ENCODE measurements around the gene CTSD. TPM values are rescaled to one million over a fixed set of nuclear protein-coding genes. Genes with fewer than 3 reads are reported as not detected.
A peak's percentile ranks its signal among the peaks of the same experiment; 100 is the strongest.

The CTSD gene
- total and polyA plus RNA-seq, 2 of the 8 experiments (the other 6 are each of a cell fraction or from before 2014, with no cell fraction given): 169 to 173 TPM

DNA sequence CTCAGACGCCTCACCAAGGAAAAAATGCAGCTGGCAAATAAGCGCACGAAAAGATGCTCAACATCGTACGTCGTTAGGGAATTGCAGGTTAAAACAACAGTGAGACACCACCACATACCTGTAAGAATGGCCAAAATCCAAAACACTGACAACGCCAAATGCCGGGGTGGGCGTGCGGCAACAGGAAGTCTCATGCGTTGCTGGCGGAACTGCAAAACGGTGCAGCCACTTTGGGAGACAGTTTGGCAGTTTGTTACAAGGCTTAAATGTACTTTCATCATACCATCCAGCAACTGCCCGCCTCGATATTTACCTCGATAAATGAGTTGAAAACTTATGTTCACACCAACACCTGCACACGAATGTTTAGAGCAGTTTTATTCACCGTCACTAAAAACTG, 7.5 kb upstream of the CTSD start:
- Histone ChIP-seq H4K91ac (replicated peaks; ENCODE audit: insufficient read length, low read length) (no peak overlapping the region), H3K36me3 (ENCODE audit: control insufficient read depth in 2 of 4, insufficient read depth in 4 of 4, low read length in 3 of 4) (no peaks in the 10 kb centered on the region), H3K9me3 (ENCODE audit: insufficient read depth in 2 of 2, low read depth in 1 of 2, low read length in 1 of 2) (no peaks in the 10 kb centered on the region), H4K20me1 (replicated peaks in 1 of 2; ENCODE audit: control insufficient read depth in 1 of 2, insufficient read depth in 2 of 2, low read length in 2 of 2) (no peaks in the 10 kb centered on the region), H2AK5ac (ENCODE audit: low read depth, low read length) (no peak overlapping the region), H2BK120ac (replicated peaks; ENCODE audit: low read depth, low read length) (no peak overlapping the region), H4K8ac (ENCODE audit: extremely low read depth, insufficient read depth, low read length) (no peak overlapping the region), H2BK12ac (ENCODE audit: low read depth, low read length) (0 out of 2 replicates have a peak overlapping the region, but pooled peaks have one; percentile 42), H3K4me1 (replicated peaks in 1 of 4; ENCODE audit: control insufficient read depth in 3 of 4, insufficient read depth in 4 of 4, low read length in 3 of 4) (peaks cover 5 to 15% (median 11%) of the 10 kb centered on the region in 4 experiments), H3K23ac (ENCODE audit: insufficient read length) (no peak overlapping the region), H3K23me2 (ENCODE audit: low read depth, low read length) (peaks cover 3% of the 10 kb centered on the region; the same call in 1 of the 2 replicates), H3K4ac (replicated peaks; ENCODE audit: insufficient read length, low read depth, low read length) (no peak overlapping the region), H2AFZ (ENCODE audit: low read length) (no peak overlapping the region), H3K27me3 (replicated peaks in 1 of 4; ENCODE audit: control insufficient read depth in 3 of 4, extremely low read depth in 1 of 4, insufficient read depth in 3 of 4, low read length in 3 of 4) (no peaks in the 10 kb centered on the region), H3K4me3 (ENCODE audit: extremely low read depth in 1 of 4, insufficient read depth in 2 of 4, low read depth in 3 of 4, low read length in 4 of 4) (no peak overlapping the region), H3K79me1 (ENCODE audit: low read depth, low read length) (no peaks in the 10 kb centered on the region), H3K27ac (ENCODE audit: low read depth, low read length) (no peak overlapping the region), H2BK20ac (ENCODE audit: low read length) (no peak overlapping the region), H3K9ac (replicated peaks in 1 of 4; ENCODE audit: extremely low read depth in 1 of 4, low read depth in 3 of 4, low read length in 3 of 4) (no peak overlapping the region), H3K79me2 (ENCODE audit: control insufficient read depth in 1 of 2, insufficient read depth in 2 of 2, low read length in 2 of 2) (no peaks in the 10 kb centered on the region), H3K18ac (ENCODE audit: extremely low read depth, low read length) (no peak overlapping the region), H2BK15ac (ENCODE audit: low read length) (no peak overlapping the region; the same call in 1 of the 2 replicates), H3K4me2 (ENCODE audit: insufficient read depth in 1 of 2, low read depth in 2 of 2, low read length in 2 of 2) (no peak overlapping the region), H3K56ac (replicated peaks; ENCODE audit: insufficient read length, low read depth, low read length) (no peak overlapping the region), H2BK5ac (ENCODE audit: low read depth, low read length) (no peak overlapping the region), H3K14ac (ENCODE audit: insufficient read length) (no peak overlapping the region), H4K5ac (ENCODE audit: insufficient read length, low read depth, low read length) (no peak overlapping the region)
- ChIA-PET CTCF (ENCODE audit: partially characterized antibody) (interaction anchor here (0.9 to 4.1 kb wide), 4 partner anchors 77 to 385 kb away, joined by 3 to 16 read pairs (median 4); no protein-coding TSS in a partner anchor), POLR2A (ENCODE audit: partially characterized antibody) (interaction anchor here (0.6 to 1.8 kb wide), 3 partner anchors 9 to 13 kb away, joined by 3 to 4 read pairs (median 3); no protein-coding TSS in a partner anchor)
- no peak for DNase-seq (ENCODE audit: low read depth in 1 of 2, low spot score in 2 of 2)
- TF ChIP-seq ASH2L (IDR thresholded peaks at IDR 0.05; ENCODE audit: low read length): no peak
- no peak for FAIRE-seq
- 90% methylated on average over 18 of the region's 18 CpGs; no CpG with 5 or more reads in 1 of the 2 experiments for WGBS, 2 experiments (ENCODE audit: extremely low coverage in 1 of 2, insufficient coverage in 1 of 2, insufficient read length in 1 of 2, insufficient replicate concordance in 2 of 2, low coverage in 1 of 2, low lambda C conversion rate in 2 of 2, missing lambda C conversion rate in 1 of 2)
